GM12891 (cell line): ENCODE results near the gene TRIAP1.

Experiments used
- POLR2A ChIP-seq: IDR thresholded peaks from 2 replicates; pipeline ENCODE4 v1.6.1; 2011; ENCODE audit warnings: low read depth, low read length, control low read depth
- POLR2AphosphoS5 ChIP-seq: IDR thresholded peaks from 2 replicates; pipeline ENCODE4 v1.6.1; 2011; ENCODE audit warnings: low read depth, low read length, control low read depth
- TAF1 ChIP-seq: IDR thresholded peaks from 2 replicates; pipeline ENCODE4 v1.6.1; 2011; ENCODE audit warnings: low read depth, low read length, control low read depth

- TF ChIP-seq TAF1 (no peak), POLR2A (no peak), POLR2AphosphoS5 (no peak)
These were observed 33.8 kb downstream of the TRIAP1 start for GRCh38 chr12:120412421-120412820.
